HG02852 (cell line): ENCODE data around the gene KCNIP4.

Source experiments
- ATAC-seq: cut with Tn5 transposase; IDR thresholded peaks from one replicate; pipeline ENCODE4 v1.9.1; 2021; ENCODE audit warnings: mild to moderate bottlenecking, moderate library complexity; ENCODE audit not compliant: unreplicated experiment

The KCNIP4 gene

DNA sequence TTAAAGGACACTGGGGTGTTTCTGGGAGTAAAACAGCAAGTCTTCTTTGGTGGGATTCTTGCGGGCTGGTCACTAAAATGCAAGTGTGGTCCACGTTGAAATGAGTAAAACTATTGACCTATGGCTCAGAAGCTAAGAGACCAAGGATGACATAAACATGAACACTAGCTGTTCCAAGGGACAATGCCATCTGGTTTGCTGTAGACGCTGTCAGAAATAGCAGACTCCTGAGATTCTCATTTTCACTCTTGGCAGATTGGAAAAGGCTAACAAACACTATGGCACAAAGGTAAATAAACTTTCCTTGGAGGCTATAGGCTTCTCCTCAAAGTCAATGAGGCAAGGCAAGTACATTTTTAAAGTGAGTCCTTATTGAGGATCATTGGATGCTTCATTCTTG lies 343.6 kb downstream of the KCNIP4 start:
- ATAC-seq = no peak

DNA sequence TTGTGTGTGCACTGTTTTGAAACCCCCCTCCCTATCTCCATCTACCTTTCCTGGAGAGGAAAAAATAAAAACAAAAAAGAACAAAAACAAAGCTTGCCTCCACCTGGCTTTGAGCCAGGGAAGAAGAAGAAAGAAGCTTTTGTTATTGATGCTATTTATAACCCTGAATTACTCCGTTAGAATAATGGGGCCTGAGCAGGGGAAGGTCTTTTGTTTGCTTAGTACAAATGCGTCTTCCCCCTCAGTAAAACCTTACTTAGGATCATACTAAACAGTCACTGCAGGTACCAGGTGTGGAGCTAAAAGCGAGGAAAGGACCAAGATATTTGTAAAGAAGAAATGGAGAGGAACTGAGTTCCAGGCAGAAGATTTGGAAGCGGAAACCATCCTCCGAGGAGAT lies 352.1 kb downstream of the KCNIP4 start:
- no peak for ATAC-seq

DNA sequence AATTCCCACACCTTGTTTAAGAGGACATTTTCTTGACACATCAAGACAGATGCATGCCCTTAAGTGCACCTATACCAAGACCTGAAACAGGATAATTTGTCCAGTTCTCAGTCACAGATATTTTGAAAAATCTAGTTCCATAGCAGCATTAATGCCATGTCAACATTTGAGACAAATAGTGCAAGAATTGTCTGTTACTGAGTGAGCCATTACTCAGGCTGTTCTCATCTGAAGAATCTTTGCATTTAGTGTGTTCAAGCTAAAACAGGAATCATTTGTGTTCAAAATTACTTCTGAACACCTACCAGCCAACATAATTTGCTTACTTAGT lies 354.9 kb downstream of the KCNIP4 start:
- ATAC-seq = no peak

DNA sequence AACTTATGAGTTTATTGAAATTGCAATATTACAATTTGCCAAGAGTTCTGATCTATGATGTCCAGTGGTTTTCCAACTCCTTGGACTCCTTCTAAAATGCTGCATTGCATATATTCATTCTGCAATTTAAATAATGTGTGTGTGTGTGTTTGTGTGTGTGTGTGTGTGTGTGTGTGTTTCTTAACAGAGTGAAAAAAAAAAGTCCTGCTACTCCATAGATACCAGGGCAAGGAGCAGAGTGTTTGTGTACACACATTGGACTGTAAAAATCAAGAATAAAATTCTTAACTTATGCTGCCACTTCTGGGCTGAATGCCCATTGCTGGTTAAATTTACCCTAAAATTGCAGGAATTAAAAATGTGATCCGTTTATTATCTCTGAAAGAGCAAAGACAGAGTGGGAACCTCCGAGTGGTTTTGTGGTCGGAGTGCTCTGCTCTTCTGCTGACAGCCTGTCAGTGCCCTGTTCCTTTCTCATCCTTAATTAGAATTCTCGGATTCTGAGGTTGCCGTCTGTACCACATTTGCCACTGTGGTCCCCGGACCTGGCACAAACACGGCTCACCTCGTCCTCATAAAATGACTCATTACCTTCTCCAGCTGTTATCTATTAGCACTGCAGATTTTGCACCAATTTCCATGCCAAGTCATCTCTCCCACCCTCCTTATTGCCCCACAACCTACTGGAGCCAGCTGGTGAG lies 355.5 kb downstream of the KCNIP4 start:
- no peak for ATAC-seq

DNA sequence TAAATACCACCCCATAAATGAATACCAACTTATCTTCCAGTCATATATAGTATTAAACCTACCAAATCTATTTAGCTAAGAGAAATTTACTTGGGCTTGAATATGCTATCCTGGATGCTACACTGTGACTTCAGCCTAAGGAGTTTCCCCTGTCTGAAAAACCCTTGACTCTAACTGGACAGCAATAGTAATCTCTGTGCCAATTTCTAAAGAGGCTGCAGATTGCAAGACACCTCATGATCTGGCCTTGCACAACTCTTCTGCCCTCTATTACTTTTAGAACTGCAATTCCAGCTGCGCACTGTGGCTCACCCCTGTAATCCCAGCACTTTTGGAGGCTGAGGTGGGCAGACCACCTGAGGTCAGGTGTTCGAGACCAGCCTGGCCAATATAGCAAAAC lies 371.5 kb downstream of the KCNIP4 start:
- no peak for ATAC-seq

DNA sequence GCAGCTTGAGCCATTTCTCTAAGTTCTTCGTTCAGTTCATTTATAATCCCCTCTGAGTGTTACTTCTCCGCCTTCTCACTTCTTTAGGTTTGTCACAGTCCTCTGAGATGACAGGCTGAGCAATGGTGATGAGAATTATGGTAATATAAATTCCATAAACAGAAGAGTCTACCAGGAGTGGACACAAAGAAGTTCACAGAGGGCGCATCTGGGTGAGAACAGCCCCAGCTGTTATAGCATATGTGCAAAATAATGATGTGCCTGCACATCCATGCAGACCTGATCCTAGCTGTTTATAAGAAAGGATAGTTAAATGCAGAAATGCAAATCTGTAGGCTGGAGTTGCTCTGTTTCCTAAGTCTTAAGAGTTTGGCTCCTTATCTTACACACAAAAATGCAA lies 377.5 kb downstream of the KCNIP4 start:
- ATAC-seq = no peak

DNA sequence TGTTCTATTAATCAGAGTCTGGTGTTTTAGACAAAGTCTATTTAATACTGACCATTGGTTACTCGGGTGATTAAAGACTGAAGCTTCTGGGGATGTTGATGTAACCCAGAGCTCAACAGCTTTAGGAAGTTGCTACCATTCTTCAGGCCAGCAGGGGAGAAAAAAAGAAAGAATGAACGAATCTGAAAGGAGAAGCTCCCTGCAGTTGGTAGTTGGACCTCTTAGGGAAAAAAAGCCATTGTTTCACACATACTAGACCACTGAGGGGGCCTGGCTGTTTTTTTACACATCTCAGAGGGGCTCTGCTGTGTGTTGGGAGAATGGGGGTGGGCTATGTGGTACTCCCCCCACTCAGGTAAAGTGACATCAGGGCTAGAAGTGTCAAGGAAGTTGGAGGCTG lies 378.9 kb downstream of the KCNIP4 start:
- no peak for ATAC-seq

DNA sequence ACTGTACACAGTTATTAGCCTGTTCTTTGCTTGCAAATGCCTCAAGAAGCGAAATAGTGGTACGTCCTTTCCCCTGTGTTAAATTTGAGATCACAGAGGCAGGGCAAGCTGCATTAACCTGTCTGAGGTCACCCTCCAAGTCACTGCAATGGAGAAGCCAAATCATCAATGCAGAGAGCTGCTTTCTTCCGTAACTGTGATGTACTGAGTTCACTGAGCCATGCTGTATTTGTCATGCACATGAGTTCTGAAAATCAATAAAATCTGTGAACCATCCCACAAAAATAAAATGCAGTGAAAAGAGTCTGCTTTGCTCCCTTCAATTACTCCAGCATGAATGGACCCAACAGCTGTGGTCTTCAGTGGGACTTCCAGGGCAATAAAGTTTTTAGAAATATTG lies 393.5 kb downstream of the KCNIP4 start:
- ATAC-seq = no peak

DNA sequence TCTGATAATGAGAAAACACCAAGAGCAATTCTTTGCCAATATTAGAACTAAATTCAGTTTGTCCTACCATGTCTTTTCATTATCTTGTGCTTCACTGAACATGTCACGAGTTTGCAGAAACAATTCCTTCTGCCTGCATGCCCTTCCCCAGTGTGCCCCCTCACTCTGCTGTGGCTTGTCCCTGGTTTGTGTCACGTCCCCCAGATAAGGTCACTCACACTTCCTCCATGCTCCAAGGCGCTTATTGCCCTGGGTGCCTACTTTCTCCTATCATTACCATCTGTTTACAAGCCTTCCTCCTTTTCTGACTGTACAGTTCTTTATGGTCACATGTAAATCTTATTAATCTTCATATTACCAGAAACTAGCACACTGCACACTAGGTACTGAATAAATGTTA lies 394.1 kb downstream of the KCNIP4 start:
- no peak for ATAC-seq

DNA sequence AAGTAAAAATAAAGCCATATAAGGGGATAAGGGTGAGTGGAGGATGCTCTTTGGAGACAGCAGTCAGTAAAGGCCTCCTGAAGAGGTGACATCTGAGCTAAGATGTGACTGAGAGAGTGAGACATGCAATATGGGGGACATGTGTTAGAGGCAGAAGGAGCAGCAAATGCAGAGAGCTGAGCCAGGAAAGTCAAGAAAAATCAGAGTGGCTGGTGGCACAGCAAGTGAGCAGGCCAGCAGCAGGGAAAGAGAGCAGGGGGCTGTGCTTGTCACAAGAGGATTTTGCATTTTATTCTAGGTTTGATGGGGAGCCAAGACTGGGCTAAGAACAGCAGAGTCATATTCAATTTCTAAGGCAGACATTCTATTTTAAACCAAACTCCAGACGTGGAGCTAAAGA lies 394.5 kb downstream of the KCNIP4 start:
- no peak for ATAC-seq

DNA sequence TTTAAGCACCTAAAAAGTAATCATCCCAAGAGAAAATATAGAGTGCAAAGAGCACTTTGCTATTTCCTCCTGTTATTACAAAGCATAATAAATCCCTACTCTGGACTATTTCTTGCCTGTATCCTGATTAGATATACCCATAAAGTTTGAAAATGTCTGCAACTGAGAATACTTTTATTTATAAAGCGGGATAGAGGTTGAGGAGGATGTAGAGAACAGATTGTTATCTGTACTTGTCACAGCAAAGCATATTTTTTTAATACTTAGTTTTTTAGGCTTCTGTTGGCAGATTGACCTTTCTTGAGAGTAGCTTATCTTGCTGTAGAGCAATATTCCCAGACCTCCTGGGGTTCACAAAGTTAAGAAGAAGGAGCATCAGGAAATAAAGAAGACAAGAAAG lies 396.1 kb downstream of the KCNIP4 start:
- no peak for ATAC-seq

DNA sequence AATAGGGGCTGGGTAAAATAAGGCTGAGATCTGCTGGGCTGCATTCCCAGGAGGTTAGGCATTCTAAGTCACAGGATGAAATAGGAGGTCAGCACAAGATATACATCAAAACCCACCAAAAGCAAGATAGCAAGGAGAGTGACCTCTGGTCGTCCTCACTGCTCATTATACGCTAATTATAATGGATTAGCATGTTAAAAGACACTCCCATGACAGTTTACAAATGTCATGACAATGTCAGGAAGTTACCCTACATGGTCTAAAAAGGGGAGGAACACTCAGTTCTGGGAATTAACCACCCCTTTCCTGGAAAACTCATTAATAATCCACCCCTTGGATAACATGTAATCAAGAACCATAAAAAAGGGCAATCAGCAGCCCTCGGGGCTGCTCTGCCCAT lies 403.6 kb downstream of the KCNIP4 start:
- no peak for ATAC-seq

DNA sequence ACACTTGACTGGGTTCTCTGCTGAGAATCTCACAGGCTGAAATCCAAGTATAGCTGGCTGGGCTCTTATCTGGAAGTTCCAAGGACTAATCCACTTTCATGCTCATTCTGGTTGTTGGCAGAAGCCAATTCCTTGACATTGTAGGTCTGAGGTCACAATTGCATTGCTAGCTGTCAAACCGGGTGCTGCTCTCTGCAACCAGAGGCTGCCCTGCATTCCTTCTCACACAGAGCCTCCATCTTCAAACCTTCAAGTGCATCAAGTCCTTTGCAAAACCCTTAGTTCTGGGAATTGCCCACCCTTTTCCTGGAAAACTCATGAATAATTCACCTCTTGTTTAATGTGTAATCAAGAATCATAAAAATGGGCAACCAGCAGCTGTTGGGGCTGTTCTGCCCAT lies 404.2 kb downstream of the KCNIP4 start:
- ATAC-seq = no peak

DNA sequence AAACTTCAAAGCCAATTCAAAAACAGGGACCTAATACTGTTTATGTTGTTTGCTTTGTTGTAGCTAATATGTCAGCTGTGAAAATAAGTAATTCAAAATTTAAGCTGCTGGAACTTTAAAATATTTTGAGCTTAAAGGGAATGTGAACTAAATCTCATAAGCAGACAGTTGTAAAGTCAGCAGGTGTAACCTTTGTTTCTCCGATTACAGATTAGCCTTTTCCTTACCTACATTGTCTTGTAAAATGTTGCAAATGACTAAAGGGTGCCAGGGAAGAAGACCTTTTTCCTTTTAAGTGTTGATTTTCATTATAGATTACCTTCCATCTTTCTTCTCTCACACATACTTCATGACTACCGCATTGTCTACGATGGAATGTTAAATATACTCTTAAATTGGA lies 405.1 kb downstream of the KCNIP4 start:
- ATAC-seq = no peak

DNA sequence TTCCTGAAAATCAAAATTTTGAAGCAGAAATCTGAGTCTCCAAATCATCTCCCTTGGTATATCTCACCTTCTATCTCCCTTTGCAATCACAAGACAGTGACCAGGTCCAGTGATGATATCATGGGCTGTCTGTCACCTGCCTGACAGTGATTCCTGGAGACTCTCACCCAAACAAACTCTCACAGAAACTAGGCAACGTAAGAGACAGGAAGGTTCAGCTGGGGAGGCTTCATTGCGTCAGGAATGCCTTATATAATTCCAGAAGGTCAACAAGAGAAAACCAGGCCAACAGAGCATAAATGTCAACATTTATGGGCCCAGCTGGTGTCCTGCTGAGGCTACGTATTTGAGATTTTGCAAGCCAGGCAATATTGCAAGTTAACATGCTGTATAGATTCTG lies 412.7 kb downstream of the KCNIP4 start:
- ATAC-seq = no peak

DNA sequence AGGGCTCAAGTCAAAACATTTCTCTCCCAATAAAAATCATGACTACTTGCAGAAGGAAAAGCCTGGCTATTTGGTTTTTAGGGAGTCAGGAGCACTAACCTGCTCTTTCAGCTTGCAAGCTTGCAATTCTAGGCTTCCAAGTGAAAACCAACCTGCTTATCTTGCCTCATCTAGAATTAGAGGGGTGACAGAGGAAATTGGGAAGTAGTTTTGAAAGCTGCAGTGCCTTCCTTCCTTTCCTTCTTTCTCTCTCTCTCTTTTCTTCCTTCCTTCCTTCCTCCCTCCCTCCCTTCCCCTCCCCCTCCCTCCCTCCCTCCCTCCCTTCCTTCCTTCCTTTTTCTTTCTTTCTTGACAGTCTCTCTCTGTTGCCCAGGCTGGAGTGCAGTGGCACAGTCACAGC lies 417.5 kb downstream of the KCNIP4 start:
- no peak for ATAC-seq

DNA sequence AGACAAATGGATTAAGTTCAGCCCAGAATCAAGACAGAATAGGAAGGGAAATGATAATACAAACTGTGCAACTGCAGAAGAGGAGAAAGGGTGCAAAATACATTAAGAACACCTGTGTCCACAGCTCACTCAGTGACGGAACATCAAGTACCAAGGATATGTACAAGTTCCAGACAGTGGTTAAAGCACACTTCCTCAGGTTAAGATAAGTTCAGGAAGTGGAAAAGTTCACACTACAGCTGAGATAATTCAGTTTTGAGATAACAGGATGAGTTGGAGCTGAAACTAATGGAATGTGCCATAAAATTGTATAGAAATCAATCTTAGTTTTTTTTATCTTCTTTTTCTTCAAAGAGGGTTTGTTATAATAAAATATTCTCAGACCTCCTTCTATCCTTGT lies 419.4 kb downstream of the KCNIP4 start:
- ATAC-seq = no peak

DNA sequence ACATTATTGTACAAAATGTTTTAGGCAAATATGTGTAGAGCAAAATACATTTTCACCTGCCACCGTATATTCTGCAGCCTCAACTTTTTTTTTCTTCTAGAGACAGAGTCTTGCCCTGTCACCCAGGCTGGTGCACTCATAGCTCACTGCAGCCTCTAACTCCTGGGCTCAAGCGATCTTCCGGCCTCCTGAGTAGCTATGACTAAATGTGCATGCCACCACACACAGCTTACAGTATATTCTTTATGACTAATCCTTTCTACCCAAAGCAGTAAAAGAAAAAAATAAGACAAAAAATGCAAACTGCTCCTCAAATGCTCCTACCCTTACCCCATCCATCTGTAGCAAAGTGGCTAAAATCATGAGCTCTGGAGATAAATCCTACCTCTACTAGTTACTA lies 426.3 kb downstream of the KCNIP4 start:
- ATAC-seq = no peak

DNA sequence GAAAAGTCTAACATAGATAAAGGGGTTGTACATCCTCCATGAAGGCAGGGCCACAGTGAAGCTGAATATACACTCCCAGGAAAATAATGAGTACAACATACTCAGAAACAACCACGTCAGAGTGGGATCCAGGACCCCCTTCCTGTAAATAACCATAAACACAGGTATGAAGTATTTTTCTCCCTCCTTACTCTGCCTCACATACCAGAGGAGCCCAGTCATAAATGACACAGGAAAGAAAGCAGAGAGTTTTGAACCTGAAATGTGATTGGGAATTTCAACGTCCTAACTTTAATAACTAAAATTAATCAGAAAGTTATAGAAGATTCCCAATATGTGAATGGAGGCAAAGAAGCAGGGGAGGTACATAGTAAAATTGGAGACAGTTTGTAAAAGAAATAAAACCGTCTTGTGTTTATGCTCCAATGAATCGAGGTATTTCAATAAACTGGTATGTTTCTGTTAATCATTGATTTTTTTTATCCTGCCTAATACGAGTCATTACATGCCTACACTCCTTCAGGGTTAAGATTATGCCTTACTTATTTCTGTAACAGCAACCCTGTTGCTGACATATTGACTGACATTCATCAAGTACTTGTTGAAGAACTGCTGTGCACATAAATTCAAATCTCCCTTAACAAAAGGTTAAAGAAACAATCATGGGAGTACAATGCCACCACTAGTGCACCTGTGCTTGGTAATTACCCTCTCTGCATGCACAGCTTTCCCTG lies 431.3 kb downstream of the KCNIP4 start:
- no peak for ATAC-seq

DNA sequence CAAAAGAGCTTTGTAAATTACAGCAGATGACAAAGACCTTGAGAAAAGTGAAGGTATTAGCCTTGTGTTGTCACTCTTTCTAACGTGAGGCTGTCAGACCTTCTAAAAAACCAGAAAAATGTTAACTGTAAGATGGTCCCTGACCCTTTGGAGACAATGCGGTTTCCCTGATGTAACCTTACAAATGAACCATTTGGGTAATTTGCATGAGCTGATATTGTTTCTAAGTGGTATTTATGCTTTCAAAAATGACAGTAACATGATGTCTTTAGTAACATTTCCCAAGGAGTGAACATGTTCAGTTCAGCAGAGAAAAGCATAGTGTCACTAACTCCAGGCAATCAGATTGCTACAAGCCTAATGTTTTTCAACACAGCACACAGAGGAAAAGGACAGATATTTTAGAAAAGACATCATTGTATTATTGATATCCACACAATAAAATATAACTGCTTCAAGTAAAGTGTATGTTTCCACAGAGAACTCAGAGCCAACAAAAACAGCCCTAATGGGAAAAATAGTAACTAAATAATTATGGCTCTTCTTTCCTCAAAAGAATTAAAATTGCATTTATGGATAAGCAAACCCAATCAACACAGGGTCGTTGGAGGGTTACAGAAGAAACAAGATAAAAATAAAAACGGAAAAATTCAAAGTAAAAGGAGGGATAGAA lies 434.4 kb downstream of the KCNIP4 start:
- ATAC-seq = no peak

DNA sequence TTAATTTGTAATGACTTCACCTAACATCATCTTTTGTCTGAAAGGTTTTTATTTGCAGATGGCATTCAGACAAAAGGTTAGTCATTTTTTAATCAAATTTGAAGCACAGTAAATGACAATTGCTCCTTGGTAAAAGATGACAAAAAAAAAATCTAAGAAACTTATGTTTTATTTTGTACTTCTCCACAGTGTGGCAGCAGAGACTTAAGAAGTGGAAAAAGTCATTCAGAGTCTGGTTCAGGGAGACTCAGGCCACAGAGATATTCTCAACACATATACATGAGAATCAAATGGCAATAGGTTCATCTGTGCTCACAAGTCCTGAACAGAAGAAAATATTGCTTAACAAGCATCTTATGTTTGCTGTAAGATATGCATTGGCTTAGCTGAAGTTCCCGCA lies 436.2 kb downstream of the KCNIP4 start:
- ATAC-seq = no peak

DNA sequence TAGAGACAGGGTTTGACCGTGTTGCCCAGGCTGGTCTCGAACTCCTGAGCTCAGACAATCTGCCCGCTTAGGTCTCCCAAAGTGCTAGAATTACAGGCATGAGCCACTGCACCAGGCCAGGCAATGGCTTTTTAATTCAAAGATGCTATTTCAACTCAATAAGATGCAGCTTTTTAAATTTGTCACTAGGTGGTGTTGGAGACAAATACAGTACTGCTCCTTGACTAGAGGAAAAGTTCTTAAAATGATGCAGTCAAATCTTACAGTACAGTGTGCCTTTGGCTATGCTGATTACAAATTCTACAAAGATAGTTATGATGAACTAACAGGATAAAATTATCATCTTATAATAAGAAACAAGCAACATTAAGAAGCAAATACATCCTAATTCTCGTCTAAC lies 441.1 kb downstream of the KCNIP4 start:
- ATAC-seq = no peak
